ENCODE data around the gene KIF5A. TPM values are rescaled to one million over a fixed set of nuclear protein-coding genes. Genes with fewer than 3 reads are reported as not detected.

Gene KIF5A
- total RNA-seq, 1 donor = 0.36 TPM

GRCh38 chr12:57534991-57535543 is 14.8 kb upstream of the KIF5A start:
- no peaks in the 10 kb centered on the region for H3K27me3 ChIP-seq (ENCODE audit: insufficient read depth, low read length)
- H3K36me3 ChIP-seq (ENCODE audit: insufficient read depth, low read length) = peaks cover 81% of the 10 kb centered on the region
- peaks cover 18% of the 10 kb centered on the region for H4K20me1 ChIP-seq (ENCODE audit: insufficient read depth, low read length)
- H3K4me3 ChIP-seq (ENCODE audit: insufficient read depth, low read length) = no peak overlapping the region
- DNase-seq (ENCODE audit: insufficient read length, low spot score, missing footprints) = peak; percentile 85
- TF ChIP-seq CTCF (IDR thresholded peaks at IDR 0.05; ENCODE audit: extremely low read depth, low read depth, low read length) = no peak
- H3K9me3 ChIP-seq (ENCODE audit: low read depth, low read length) = no peaks in the 10 kb centered on the region
- no peak overlapping the region for H3K4me2 ChIP-seq (ENCODE audit: insufficient read depth, low read length)
- no peak overlapping the region for H2AFZ ChIP-seq (ENCODE audit: low read length)
- H3K4me1 ChIP-seq (ENCODE audit: insufficient read depth, low read length) = no peaks in the 10 kb centered on the region
- peaks cover 24% of the 10 kb centered on the region for H3K79me2 ChIP-seq (ENCODE audit: insufficient read depth, low read length)
- no peak overlapping the region for H3K27ac ChIP-seq (ENCODE audit: low read depth, low read length)

GRCh38 chr12:57535764-57536596 is 13.9 kb upstream of the KIF5A start:
- no peak for DNase-seq (ENCODE audit: insufficient read length, low spot score, missing footprints)
- Histone ChIP-seq H3K4me2 (ENCODE audit: insufficient read depth, low read length) (no peak overlapping the region), H3K79me2 (ENCODE audit: insufficient read depth, low read length) (peaks cover 33% of the 10 kb centered on the region), H3K36me3 (ENCODE audit: insufficient read depth, low read length) (peaks cover 79% of the 10 kb centered on the region), H3K4me1 (ENCODE audit: insufficient read depth, low read length) (no peaks in the 10 kb centered on the region), H4K20me1 (ENCODE audit: insufficient read depth, low read length) (peaks cover 16% of the 10 kb centered on the region), H3K27me3 (ENCODE audit: insufficient read depth, low read length) (no peaks in the 10 kb centered on the region), H2AFZ (ENCODE audit: low read length) (no peak overlapping the region), H3K9me3 (ENCODE audit: low read depth, low read length) (no peaks in the 10 kb centered on the region), H3K27ac (ENCODE audit: low read depth, low read length) (no peak overlapping the region), H3K4me3 (ENCODE audit: insufficient read depth, low read length) (no peak overlapping the region)
- TF ChIP-seq CTCF (IDR thresholded peaks at IDR 0.05; ENCODE audit: extremely low read depth, low read depth, low read length) = no peak

GRCh38 chr12:57536597-57536942 is 13.3 kb upstream of the KIF5A start:
- peaks cover 79% of the 10 kb centered on the region for H3K36me3 ChIP-seq (ENCODE audit: insufficient read depth, low read length)
- H3K4me2 ChIP-seq (ENCODE audit: insufficient read depth, low read length) = no peak overlapping the region
- peaks cover 5% of the 10 kb centered on the region for H3K4me1 ChIP-seq (ENCODE audit: insufficient read depth, low read length)
- H3K4me3 ChIP-seq (ENCODE audit: insufficient read depth, low read length) = no peak overlapping the region
- H3K79me2 ChIP-seq (ENCODE audit: insufficient read depth, low read length) = peaks cover 39% of the 10 kb centered on the region
- H2AFZ ChIP-seq (ENCODE audit: low read length) = no peak overlapping the region
- DNase-seq (ENCODE audit: insufficient read length, low spot score, missing footprints) = no peak
- TF ChIP-seq CTCF (IDR thresholded peaks at IDR 0.05; ENCODE audit: extremely low read depth, low read depth, low read length) = no peak
- no peak overlapping the region for H3K27ac ChIP-seq (ENCODE audit: low read depth, low read length)
- H3K9me3 ChIP-seq (ENCODE audit: low read depth, low read length) = no peaks in the 10 kb centered on the region
- H3K27me3 ChIP-seq (ENCODE audit: insufficient read depth, low read length) = no peaks in the 10 kb centered on the region
- H4K20me1 ChIP-seq (ENCODE audit: insufficient read depth, low read length) = peaks cover 22% of the 10 kb centered on the region

GRCh38 chr12:57539134-57539768 is 10.6 kb upstream of the KIF5A start:
- H4K20me1 ChIP-seq (ENCODE audit: insufficient read depth, low read length) = peaks cover 27% of the 10 kb centered on the region
- H3K36me3 ChIP-seq (ENCODE audit: insufficient read depth, low read length) = peaks cover 57% of the 10 kb centered on the region
- H3K27me3 ChIP-seq (ENCODE audit: insufficient read depth, low read length) = no peaks in the 10 kb centered on the region
- H3K4me1 ChIP-seq (ENCODE audit: insufficient read depth, low read length) = peaks cover 12% of the 10 kb centered on the region
- no peak overlapping the region for H3K4me3 ChIP-seq (ENCODE audit: insufficient read depth, low read length)
- no peak overlapping the region for H2AFZ ChIP-seq (ENCODE audit: low read length)
- H3K9me3 ChIP-seq (ENCODE audit: low read depth, low read length) = no peaks in the 10 kb centered on the region
- H3K27ac ChIP-seq (ENCODE audit: low read depth, low read length) = no peak overlapping the region
- DNase-seq (ENCODE audit: insufficient read length, low spot score, missing footprints) = no peak
- H3K4me2 ChIP-seq (ENCODE audit: insufficient read depth, low read length) = no peak overlapping the region
- TF ChIP-seq CTCF (IDR thresholded peaks at IDR 0.05; ENCODE audit: extremely low read depth, low read depth, low read length) = no peak
- peaks cover 58% of the 10 kb centered on the region for H3K79me2 ChIP-seq (ENCODE audit: insufficient read depth, low read length)
